GM12865 (cell line): Measurements from ENCODE around the gene FAM180B.
"Not testable (repeated sequence)": the region's sequence is repeated elsewhere in the genome, so short reads cannot be mapped to it uniquely, and the experiment has no call there.

Experiments
- DNase-seq: peaks from one replicate; pipeline ENCODE4 v3.0.0; 2010; ENCODE audit warnings: low read depth
- H3K4me3 ChIP-seq: 2 replicates; pipeline ENCODE4 v1.5.1; 2011; ENCODE audit warnings: mild to moderate bottlenecking, low read depth, low read length, control low read depth
- CTCF ChIP-seq: IDR thresholded peaks from 2 replicates; pipeline ENCODE4 v1.5.1; 2011; ENCODE audit warnings: low read length, control low read depth, low read depth, inconsistent platforms; ENCODE audit not compliant: insufficient read depth; ENCODE audit errors: missing control alignments

FAM180B gene

GRCh38 chr11:47550288-47551047 lies 36.0 kb upstream of the FAM180B start:
- no peak for DNase-seq
- peak overlapping the region; percentile 94 for H3K4me3 ChIP-seq
- TF ChIP-seq CTCF: no peak

- peak overlapping the region; percentile 94 for H3K4me3 ChIP-seq
- peak; percentile 50 for TF ChIP-seq CTCF
- peak; percentile 65 for DNase-seq
Measured at GRCh38 chr11:47551086-47551485, 35.4 kb upstream of the FAM180B start.

- no peak for TF ChIP-seq CTCF
- H3K4me3 ChIP-seq: peak overlapping the region; percentile 94
- DNase-seq: peak; percentile 32
Measured at GRCh38 chr11:47552056-47552565, 34.4 kb upstream of the FAM180B start.

- H3K4me3 ChIP-seq: peak within 1 kb of the TSS; percentile 94
- TF ChIP-seq CTCF: peak; percentile 84
- DNase-seq: peak; percentile 95
Measured at GRCh38 chr11:47552566-47553405, 33.7 kb upstream of the FAM180B start, which contains the start of gene CELF1. TSS of gene CELF1 (minus strand) at chr11:47553132. CDS start at chr11:47499523, 53,609 bp downstream.

GRCh38 chr11:47553406-47553743 lies 33.1 kb upstream of the FAM180B start:
- TF ChIP-seq CTCF: no peak
- H3K4me3 ChIP-seq: peak overlapping the region; percentile 94
- no peak for DNase-seq

GRCh38 chr11:47557004-47557403 lies 29.5 kb upstream of the FAM180B start:
- not testable (repeated sequence) for H3K4me3 ChIP-seq, DNase-seq

- H3K4me3 ChIP-seq: no peak overlapping the region
- no peak for DNase-seq
- TF ChIP-seq CTCF: no peak
Measured at GRCh38 chr11:47558695-47559094, 27.8 kb upstream of the FAM180B start.
